Stimulated activated CD4-positive, alpha-beta T cell treated with anti-CD3 and anti-CD28 coated beads, Interleukin-2, amount 100 ng/mL, for 24 hours (primary cell): ENCODE data around the gene GUCD1.
"Not testable (repeated sequence)": the region's sequence is repeated elsewhere in the genome, so short reads cannot be mapped to it uniquely, and the experiment has no call there.

Experiments
- DNase-seq, 2 donors: peaks; one replicate each; pipeline ENCODE4 v3.0.0-alpha.2; 2020

The GUCD1 gene

DNA sequence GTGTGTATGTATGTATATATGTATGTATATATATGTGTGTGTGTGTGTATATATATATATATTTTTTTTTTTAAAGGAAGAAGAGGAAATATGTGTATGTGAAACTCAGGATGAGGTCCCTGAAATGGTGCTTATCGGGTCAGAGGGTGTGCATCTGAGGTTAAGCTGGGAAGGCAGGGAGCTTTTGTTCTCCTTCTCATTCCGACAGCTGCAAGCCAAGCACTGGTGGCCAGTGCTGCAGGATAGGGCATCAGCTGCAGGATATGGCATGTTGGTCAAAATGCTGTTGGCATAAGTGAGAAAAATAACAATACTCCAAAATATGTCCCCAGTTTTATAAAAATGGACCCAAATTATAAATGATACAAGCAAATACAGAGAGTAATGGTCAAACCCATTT lies 8.3 kb upstream of the GUCD1 start:
- DNase-seq: no peak

DNA sequence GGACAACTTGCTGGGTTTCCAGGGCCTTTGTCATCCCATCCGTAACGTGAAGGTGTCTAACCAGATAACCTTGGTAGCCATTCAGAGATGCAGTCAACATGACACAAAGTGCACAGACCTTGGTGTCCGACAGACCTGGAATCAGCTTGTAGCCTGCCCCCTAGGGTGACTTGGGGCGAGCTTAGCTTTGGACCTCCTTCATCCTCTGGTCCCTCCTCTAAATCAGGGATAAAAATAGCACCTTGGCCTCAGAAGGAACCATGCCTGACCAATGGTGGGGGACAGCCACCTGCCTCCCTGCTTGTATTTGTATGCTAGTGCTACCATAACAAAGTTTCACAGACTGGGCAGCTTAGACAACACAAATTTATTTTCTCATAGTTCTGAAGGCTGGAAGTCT lies 4.5 kb upstream of the GUCD1 start:
- DNase-seq: no peak

DNA sequence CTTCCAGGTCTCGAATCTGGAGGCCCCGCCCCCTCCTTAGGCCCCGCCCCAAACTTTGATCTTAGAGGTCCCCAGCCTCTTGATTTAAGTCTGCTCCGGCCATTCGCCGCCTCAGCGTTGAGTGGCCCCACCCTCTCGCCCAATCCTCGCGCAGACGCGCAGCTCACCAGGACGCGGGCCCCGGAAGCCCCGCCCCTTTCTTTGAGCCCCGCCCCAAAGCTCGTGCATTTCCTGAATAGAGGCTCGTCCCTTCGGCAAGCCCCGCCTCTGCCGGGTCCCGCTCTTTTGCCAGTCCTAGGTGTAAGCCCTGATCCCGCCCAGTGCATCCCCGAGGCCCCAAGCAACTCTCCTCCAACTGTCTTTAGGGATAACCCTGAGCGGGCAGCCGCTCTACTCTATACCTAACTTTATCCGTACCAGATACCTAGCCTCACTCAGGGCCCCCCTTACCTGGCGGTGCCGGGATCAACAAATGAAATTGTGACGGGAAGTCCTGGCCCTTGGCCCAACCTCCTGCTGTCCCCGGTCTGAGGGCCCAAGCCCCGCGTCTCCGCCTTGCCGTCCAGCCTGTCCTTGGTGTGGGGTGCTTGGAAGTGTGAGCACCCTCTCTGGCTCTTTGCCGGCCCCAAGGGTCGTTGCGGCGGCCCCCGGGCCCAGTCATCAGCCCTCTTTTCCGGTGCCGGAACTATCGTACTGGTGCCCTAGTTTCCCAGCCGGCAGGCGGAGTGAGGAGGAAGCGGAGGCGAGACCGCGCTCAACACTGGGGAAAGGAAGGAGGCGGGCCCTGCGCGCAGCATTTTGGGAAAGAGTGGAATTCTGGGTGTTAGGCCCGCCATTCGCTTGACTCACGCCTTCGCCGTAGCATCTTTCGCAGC lies 464 bp upstream of the GUCD1 start, which contains the start of gene SNRPD3:
SNRPD3 (plus strand) TSS at position 835 of the 875 bp plus-strand sequence. CDS start 1,676 bp downstream, outside the sequence.
- peak; percentile 100 for DNase-seq

DNA sequence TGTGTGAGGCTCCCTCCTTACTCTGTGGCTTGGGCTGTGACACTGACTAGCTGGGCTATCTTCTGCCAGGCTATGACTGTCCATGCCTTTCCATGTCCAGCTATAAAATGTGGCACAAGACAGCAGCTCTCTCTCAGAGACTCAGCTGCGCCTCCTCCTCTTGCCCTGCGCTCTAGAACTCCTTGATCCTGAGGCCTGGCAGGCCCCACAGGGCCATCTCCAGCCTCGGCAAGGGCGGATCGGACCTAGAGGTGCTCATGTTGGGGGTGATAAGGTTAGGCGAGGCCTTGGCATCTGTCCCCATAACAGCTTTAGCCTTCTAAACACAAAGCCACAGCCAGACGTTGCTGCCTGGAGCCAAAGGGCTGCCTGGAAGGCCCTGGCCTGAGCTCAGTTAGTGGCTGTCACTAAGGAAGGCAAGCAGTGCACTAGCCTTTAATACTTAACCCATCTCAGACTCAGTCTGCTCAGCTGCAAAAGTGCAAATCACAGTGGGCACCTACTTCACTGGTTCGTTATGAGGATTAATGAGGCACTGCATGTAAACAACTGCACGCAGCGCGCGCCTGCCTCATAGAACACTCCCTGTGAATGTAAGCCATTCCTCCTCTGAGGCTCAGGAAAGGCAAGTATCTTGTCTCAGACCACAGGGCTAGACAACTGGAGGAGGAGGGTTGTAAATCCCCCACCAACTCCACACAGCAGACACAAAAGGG lies 1.2 kb downstream of the GUCD1 start:
- no peak for DNase-seq

DNA sequence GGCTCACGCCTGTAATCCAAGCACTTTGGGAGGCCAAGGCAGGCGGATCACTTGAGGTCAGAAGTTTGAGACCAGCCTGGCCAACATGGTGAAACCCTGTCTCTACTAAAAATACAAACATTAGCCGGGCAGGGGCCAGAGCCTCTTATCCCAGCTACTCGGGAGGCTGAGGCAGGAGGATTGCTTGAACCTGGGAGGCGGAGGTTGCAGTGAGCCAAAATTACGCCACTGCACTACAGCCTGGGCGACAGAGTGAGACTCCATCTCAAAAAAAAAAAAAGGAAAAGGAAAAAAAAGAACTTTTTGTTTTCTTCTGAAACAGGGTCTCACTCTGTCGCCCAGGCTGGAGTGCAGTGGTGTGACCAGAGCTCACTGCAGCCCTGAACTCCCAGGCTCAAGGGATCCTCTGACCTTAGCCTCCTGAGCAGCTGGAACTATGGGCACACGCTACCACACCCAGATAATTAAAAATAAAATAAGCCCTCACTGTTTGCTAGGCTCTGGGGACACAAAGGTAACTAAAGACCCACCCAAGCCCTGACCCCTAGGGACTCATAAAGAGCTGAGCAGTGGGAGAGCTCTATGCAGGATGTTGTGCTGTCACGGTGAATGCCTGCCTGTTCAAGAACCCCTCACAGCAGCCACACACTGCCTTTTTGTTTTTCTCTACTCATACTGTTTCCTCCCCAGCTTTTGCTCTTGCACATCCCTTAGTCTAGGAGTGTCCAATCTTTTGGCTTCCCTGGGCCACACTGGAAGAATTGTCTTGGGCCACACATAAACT lies 2.2 kb downstream of the GUCD1 start:
- not testable (repeated sequence) for DNase-seq

DNA sequence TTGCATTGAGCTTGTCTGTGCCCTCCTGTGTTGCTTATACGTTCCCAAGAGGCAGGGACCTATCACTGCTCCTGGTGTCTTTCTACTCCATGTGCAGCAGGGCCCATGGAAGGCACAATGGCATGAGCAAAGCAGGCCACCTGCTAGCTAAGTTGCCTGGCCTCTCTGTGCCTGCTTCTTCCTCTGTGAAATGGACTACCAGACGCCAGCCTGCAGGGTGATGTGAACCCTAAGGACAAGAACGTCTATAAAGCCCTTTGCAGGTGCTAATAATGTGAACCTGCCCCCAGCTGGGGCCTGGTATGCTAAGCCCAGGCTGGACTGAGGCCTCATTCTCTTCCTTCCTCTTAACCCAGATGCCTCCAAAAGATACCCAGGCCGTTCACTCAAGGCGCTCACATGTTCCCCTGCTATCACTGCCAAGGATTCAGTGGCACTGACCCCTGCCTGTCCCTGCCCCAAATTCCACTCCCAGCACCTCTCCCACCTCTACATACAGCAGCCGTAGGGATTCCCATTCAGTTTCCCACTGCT lies 4.0 kb downstream of the GUCD1 start:
- DNase-seq: no peak

DNA sequence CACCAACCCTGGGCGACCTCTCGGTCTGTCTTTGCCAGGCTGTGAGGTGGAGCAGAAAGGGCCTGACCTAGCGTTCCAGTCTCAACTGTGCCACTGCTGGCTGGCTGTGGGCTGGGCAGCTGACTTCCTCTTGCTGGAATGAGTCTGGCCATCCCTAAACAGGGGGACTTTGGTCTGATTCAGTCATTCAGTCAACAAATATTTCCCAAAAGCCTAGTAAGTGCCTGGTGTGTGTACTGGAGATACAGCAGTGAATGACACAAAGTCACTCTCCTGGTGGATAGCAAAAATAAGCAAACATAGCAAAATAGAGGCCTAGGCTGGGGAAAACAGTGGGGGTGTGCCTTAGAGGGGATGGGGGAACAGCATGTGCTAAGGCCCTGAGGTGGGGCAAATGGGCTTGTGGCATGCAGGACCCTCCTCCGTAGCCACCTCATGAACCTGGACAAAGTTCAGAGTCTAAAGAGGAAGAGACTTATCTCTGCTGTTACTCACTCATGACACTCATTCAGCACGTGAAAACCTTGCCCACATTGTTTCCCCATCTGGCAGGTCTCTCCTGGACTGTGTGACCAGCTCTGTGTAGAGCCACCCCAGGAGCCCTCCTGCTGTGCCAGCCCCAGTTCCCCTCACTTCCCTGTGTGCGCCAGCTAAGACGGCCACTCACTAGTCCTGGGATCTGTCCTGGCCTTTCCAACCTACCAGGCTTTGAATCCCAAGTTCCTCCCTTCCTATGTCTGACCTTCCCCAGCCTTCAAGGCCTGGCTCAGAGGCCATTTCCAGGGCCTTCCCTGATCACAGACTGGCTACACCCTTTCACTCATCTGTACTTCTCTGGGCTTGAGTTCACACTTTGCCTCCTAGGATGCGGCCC lies 4.7 kb downstream of the GUCD1 start:
- no peak for DNase-seq

DNA sequence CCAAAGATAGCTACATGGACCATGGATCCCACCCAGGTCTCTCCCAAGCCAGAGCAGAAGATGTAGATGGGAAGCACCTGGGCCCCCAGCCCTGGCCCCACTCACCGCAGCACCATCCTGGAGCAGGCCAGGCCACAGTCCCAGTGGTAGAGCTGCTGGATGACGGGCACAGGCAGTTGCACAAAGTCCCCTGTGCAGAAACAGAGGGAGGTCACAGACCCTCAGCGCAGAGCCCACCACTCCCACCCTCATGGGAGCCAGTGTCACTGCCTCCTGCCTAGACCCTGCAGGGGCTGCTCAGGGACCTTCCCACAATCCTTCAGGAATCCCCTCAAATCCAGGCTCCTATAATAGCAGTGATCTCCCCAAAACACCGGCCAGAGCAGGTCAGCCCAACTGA lies 6.1 kb downstream of the GUCD1 start:
- DNase-seq: no peak

DNA sequence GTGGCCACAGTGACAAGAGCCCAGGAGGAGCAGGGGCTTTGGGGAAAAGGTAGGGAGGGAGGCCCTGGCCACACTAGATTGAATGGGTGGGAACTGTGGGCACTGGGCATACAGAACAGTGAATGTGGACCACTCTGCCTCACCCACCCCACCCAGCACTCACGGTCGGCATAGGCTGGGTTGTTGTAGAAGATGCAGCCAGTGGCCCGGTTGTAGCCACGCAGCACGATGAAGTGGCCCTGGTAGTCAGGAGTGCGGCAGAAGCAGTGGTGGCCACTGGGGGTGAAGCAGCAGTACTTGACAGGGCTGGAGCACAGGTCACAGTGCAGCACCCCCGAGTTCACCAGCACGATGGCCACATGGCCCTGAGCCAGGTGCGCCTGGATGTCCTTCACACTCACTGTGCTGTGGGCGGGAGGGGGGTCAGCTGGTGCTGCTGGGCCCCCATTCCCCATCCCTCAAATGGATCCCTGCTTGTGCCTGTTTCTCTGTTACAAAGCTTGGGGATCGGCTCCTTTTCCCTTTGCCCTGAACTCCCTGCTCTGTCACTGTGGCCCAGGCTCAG lies 11.2 kb downstream of the GUCD1 start:
- no peak for DNase-seq

DNA sequence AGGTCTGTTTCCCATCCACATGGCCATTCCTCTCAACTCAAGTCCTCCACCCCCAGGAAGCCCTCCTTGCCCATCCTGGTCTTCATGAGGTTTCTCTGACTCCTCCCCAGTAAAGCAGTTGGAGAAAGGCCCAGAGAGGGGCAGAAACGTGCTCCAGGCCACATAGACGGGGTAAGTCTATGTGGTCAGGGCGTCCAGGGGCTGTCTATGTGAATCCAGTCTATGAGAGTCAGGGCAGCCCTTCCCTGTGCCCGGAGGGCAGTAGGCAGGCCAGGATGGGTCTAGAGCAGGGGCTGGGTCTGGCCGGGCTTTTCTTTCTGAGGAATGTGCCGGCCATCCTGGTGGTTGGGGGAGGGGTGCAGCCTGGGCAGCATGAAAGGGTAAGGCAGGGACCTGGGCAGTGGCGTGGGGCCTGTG lies 11.7 kb downstream of the GUCD1 start:
- no peak for DNase-seq

DNA sequence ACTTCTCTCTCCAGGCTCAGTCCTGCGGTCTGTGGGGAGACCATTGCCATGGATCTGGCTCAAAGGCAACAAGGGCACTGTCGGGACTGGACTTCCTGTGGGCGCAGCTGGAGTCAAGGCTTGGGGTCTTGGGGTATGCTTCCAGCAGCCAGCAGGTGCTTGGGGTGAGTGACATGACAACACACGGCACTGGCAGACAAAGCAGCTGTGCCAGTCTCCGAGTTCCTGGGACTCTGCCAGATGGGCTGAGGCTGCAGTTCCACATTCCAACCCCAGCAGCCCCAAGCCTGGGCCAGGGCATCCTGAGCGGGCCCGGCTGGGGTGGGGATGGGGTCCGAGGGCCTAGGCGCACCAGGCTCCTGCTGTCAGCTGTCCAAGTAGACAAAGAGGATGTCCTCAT lies 12.3 kb downstream of the GUCD1 start:
- DNase-seq: no peak

DNA sequence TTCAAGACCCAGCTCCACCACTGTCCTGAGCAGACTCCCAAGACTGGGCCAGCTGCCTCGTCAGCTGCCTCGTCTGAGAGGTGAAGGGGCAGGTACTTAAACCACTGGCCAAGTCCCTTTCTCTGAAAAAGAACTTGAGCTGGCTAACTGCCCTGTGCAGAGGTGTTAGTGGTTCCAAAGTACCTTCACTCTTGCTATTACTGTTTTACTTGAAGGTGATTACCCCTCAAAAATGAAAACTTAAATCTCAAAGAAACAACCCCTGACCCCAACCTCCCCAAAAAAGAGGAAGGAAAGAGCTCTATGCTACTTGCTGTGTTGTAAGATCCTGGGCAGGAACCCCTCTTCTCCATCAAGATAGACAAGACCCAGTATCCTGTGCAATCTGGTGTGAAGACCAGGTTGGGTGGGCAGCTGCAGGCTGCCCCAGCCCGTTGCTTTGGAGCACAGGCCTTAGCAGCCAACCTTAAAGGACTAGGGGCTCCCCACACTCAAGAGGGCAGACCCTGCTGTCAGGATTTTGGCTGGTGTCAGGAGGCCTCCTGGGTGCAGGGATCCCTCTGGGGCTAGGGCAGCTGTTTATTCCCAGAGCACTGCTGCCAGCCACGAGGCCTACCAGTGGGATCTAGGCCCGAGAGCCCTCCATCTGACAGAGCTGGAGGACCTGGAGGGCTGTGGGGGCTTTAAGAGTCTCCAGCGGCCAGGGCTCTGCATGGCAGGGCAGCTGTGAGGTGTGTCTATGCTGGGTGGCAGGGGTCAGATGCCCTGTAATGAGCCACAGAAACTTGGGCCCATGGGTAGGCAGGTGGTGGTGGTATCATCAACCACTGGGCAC lies 13.0 kb downstream of the GUCD1 start:
- no peak for DNase-seq

DNA sequence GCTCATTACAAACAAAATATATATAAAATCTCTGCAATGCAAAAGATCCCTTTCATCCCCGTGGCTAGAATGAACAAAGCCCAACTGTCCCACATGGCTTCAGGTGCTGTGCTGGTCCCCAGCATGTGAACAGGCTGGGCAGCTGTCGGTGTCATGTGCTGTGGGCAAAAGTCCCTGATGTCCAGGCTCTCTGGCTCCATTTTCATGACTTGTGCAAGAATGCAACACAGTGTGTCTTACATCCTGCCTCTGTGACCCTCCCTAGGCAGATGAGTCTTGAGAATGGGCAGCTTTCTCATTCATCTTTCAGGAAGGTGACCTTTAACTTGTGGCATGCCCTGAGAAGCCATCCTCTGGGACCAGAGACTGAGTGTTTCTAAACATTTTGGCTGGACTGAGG lies 14.5 kb downstream of the GUCD1 start:
- no peak for DNase-seq

DNA sequence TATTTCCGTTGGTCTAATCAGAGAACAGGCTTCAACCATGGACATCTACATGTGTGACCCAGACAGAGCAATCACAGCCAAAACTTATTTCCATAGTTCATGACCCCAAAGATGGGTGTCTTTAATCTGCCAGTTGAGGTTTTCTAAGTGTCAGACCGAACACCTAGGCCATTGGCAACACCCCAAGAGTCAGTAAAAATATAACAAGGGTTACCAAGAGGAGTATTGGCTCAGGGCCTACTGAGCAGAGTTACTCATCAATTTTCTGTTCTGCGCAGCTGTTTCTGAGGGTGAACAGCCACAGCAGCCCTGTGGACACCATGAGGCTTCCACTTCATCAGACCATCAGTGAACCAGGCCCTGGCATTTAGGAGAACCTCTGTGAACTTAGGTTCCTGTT lies 18.8 kb downstream of the GUCD1 start:
- no peak for DNase-seq

DNA sequence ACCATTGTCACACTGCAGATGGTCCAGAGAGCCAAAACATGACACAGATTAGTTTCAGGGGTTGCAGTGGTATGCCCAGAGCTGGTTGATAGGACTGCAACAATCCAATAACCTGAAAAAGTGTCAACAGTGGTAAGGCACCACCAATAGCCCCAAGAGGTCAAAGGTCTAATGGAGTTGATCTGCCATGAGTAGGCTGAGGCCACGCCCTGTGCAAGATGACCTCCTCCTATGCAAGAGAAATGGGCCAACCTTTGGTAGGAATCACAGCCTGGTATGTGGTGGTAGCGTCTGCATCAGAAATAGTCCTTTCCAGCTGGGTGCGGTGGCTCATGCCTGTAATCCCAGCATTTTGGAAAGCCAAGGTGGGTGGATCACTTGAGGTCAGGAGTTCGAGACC lies 19.6 kb downstream of the GUCD1 start:
- DNase-seq: no peak

DNA sequence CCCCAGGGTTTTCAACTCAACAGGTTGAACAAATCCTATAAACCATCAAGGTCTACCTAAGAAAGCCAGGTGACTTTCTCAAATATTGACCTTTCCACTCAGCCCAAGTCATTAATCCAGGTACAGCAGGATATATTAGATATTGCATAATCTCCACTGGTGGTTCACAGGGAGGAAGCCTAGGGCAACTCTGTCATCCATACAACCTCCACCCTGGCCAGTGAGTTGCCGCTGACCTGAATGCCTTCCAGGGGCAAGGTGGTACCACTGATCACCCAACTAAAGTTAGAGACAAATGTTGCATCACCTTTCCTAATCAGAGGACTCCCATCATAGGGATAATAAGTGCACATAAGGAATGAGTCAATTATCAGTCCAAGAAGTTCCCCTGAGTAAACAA lies 22.9 kb downstream of the GUCD1 start:
- no peak for DNase-seq

DNA sequence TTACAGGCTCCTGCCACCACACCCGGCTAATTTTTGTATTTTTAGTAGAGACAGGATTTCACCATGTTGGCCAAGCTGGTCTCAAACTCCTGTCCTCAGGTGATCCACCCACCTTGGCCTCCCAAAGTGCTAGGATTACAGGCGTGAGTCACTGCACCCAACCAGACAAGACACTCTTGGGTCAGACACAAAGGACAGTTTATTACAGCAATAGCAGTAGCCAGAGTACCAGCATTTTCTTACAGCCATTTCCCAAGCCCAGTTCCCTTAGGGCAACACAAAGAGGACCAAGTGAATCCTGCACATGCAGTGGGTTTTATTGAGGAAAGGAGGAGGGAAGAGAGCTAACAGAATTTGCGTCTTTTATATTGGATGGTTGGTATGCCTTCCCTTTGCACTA lies 24.0 kb downstream of the GUCD1 start:
- not testable (repeated sequence) for DNase-seq

DNA sequence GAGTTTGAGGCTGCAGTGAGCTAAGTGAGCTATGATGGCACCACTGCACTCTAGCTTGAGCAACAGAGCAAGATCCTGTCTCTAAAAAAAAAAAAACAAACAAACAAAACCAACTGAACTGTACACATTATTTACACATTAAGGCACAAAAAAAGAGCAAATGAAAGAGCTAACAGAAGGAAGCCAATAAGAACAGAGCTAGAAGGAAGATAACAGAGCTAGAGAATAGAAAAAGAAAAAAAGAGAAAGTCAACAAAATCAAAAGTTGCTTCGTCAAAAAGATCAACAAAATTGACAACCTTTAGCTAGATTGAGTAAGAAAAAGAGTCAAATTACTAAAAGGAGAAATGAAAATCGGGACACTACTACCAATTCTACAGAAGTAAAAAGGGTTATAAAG lies 25.0 kb downstream of the GUCD1 start:
- DNase-seq: no peak

DNA sequence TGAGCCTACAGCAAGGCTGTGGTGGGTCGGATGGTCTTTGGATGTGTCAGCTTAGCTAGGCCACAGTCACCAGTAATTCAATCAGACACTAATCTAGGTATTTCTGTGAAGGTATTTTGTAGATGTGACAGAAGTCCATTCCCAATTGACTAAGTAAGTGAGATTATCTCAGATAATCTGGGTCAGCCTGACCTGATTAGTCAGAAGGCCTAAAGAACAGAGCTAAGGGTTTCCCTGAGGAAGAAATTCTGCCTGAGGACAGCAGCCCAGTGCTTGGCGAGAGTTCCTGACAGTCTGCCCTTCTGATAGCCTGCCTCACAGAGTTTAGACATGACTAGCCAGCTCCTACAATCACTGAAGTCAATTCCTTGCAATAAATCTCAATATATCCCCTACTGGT lies 28.7 kb downstream of the GUCD1 start:
- DNase-seq: no peak

DNA sequence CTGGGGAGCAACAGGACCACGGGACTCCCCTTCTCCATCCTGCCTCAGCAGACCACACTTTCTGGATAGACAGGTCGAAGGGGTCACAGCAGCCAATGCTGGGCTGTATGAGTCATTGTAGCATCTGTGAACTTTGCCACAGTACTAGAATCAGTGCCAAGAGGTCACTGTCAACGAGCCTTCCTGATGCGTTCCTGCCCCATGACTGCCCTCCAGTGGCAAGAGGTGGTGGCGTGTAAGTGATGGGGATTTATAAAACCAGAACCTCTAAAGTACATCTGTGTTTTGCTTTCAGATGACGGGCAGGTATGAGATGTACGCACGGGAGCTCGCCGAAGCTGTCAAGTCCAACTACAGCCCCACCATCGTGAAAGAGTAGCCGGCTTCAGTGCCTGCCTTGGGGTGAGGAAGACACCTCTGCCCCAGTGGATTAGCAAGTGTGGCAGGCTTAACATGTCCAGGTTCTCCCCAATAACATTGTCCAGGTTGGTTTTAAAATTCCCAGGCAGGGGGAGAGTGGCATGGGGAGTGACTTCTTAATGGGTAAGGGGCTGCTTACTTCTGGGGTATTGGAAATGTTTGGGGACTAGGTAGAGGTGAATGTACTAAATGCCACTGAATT lies 29.4 kb downstream of the GUCD1 start:
- peak; percentile 79 to 86 for DNase-seq
